CD4-positive, alpha-beta T cell treated with Interleukin-15 for 1 hour (primary cell): ENCODE results near the gene FAM210A.
"Not testable (repeated sequence)": the region's sequence is repeated elsewhere in the genome, so short reads cannot be mapped to it uniquely, and the experiment has no call there.

Experiments
- DNase-seq: peaks from one replicate; pipeline ENCODE4 v3.0.0-alpha.2; 2020

The FAM210A gene, protein sequence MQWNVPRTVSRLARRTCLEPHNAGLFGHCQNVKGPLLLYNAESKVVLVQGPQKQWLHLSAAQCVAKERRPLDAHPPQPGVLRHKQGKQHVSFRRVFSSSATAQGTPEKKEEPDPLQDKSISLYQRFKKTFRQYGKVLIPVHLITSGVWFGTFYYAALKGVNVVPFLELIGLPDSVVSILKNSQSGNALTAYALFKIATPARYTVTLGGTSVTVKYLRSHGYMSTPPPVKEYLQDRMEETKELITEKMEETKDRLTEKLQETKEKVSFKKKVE

GRCh38 chr18:13726232-13726971 lies at the start of gene FAM210A, which contains the start of gene RNMT:
Gene FAM210A, minus strand, starts transcription at chr18:13726558. Its CDS starts 44,481 bp downstream, at chr18:13682077.
Gene RNMT, plus strand, starts transcription at chr18:13726673. Its CDS starts 4,845 bp downstream, at chr18:13731518.
- DNase-seq: peak; percentile 94

DNA sequence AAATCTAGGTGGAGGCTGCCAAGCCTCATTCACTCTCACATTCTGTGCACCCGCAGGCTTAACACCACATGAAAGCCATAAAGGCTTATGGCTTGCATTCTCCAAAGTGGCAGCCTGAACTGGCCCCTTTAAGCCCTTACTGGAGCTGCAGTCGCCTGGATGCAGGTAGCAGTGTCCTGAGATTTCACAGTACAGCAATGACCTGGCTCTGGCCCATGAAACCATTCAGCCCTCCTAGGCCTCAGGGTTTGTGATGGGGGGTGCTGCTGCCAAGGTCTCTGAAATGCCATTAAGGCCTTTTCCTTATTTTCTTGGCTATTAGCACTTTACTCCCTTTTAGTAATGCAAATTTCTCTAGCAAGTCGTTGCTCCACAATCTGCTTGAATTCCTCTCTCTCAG lies 48.7 kb upstream of the FAM210A start:
- no peak for DNase-seq

DNA sequence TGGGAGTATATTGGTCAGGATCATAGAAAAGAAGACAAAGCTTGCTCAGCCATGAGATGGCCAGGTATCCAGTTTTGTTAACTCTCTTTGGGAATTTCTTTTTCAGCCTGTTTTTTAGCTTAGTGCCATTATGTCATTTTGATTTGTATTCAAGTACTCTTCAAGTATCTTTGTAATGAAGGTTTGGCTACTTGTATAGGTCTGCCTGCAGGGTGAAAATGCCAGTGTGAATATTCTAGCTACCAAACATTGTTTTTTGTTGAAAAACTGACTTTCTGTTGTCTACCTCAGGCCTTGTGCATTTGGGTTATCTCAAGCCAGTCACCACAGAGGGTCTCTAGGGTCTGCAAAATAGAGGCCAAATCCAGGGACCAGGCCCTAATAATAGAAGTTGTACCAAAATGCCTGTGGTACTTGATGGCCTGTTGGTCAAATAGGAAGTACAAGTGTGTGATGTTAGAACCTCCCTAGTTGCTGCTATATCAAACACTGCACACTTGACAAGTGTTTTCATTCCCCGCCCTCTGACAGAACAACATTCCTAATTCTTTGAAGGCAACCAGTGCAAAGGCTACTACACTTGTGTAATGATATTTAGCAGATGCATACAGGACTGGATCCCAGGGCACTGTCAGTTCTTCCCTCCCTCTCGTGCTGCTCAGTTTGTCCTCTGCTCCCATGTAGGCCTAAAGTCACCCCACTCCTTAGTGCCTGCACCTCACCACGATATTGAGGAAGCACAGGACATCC lies 36.5 kb upstream of the FAM210A start:
- no peak for DNase-seq

GRCh38 chr18:13760047-13760446 lies 33.7 kb upstream of the FAM210A start:
- no peak for DNase-seq

DNA sequence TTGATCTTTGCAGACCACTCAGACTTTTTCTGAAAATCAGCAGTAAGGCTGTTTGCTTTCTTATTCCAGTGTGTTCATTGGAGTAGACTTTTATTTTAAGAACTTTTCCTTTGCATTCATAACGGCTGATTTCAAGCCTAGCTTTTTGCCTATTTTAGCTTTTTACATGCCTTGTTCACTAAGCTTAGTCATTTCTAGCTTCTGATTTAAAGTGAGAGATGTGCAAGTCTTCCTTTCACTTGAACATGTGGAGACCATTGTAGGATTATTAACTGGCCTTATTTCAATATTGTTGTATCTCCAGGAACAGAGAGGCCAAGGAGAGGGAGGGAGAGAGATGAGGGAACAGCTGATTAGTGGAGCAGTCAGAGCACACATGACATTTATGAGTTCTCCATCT lies 32.3 kb upstream of the FAM210A start:
- DNase-seq: no peak

DNA sequence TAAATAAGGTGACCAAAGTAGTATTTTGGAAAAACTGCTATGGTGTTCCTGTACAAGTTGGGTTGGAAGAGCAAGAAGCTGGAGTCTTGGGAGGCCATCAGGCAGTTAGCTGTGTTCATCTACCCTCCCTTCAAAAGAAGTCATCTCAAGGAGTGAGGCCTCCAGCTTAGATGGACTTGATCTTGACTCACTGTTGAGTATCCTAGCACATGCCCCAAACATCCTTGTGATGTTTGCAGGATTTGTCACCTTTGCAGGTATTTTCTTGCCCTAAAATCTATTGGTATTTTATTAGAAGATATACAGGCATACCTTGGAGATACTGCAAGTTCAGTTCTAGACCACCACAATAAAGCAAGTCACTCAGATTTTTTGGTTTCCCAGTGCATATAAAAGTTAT lies 30.3 kb upstream of the FAM210A start:
- no peak for DNase-seq

DNA sequence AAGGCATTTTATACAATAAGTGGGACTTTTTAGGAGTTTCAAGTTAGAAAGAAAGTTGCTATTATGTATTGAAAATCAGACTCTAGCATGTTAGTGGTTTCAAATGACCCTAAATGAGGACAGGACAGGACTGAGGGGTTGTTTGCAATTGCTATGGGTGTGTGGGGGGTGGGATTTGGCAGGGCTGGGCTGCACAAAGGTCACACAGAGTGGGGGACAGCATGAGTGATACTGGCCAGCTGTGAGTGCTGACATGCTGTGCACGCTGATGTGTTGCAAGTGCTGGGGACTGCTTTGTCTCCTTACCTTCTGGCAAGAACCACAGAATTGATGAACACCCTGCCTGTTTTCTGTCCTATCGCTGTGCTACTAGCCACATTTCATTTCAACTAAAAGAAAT lies 29.9 kb upstream of the FAM210A start:
- DNase-seq: no peak

GRCh38 chr18:13751599-13751998 lies 25.2 kb upstream of the FAM210A start:
- DNase-seq: not testable (repeated sequence)

- DNase-seq: no peak
Measured at GRCh38 chr18:13746633-13747032, 20.3 kb upstream of the FAM210A start.

- no peak for DNase-seq
Measured at GRCh38 chr18:13745696-13746095, 19.3 kb upstream of the FAM210A start.

DNA sequence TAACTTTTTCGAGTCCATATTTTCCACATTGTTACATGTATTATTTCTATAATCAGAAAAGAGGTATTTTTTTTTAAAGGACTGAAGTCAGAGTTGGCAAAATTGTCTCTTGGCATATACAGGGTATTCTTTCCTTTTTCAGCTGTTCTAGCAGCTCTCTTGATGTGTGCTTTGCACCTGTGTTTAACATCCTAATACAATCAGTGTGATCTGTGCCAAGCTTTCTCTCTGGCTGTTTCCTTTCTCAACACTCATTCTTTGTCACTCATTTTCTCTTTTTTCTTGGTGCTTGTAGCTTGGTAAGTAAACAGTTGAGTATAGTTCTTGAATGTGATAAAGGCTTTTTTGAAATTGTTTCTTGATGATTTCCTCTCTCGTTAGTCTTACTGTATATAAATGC lies 9.3 kb upstream of the FAM210A start:
- no peak for DNase-seq

GRCh38 chr18:13730481-13730880 lies 4.1 kb upstream of the FAM210A start:
- no peak for DNase-seq

DNA sequence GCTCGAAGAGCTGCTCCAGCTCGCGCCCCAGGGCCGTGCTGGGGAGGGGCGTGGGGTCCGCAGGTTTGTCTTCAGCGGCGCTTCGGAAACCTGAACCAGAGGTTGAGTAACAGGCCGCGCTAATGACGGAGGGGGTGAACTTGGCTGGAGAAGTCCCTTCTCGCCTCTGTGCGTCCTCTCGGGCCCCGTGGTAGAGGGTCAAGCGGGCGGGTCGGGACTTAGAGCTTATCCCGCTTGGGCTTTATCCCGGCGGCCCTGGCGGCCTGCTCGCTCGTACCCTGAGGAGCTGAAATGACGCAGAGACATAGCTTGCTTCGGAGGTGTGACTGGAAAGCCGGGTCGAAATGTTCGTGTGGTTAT lies 594 bp upstream of the FAM210A start:
- DNase-seq: no peak

DNA sequence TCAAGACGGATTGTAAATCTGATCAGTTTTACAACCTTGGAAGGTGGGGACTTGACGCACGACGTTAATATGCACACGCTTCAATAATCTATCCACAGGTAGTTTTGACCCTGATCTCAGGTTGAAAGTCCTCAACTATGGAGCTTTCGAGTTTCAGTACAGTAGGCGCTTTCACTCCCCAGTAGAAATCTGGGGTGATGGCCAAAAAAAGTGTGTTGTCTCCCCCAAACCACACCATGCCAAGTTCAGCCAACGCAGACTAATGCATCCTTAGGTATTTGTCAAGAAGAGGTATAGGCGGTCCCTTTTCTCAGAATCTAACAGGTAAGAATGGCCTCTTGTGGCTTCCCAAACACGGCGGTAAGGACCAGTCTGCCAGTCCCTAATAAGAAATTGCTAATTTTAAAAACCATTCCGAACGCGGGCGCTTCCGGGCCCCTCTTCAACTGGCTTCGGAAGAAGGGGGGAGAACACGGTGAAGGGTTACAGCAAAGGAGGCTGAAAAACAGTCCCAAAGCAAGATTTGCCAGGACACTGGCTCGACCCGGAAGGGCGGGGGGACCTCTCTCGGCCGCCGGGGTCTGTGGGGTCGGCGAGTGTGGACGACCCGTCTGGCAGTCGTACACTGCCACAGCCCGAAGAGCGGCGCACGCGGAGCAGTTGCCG lies 659 bp downstream of the FAM210A start:
- no peak for DNase-seq

- no peak for DNase-seq
Measured at GRCh38 chr18:13720847-13721246, 5.5 kb downstream of the FAM210A start.

DNA sequence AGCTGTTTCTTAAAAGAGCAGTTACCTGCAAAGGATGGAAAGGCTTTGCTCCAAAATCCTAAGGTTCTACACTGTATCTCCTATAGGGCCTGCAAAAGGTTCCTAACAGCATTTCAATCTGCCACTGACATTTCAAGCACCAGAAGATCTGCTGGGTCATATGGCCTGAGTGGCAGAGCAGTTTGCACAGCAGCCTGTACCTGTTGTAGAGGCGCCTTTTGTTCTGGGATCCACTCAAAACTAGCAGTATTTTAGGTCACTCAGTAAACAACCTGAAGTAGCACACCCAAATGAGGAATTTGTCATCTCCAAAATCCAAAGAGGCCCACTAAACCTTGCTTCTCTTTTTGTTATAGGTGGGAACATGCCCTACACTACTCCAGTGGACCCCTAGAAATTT lies 6.2 kb downstream of the FAM210A start:
- no peak for DNase-seq

DNA sequence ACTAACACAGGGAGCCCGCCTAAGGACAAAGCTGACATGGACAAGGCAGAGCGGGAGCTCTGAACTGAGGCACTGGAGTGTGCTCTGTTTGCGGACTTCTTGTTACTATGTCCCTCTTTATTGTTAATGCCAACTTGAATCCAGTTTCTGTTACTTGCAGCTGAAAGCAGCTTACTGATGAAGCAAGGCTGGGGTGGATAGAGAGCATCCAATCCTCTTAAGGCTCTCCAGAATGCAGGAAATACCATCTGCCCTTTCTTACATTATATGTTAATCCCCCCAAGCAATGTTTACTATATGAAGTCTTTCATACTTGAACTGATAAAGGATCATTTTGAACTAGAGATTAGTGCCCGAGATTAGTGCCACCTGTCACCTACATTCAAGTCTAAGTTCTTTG lies 9.4 kb downstream of the FAM210A start:
- no peak for DNase-seq

DNA sequence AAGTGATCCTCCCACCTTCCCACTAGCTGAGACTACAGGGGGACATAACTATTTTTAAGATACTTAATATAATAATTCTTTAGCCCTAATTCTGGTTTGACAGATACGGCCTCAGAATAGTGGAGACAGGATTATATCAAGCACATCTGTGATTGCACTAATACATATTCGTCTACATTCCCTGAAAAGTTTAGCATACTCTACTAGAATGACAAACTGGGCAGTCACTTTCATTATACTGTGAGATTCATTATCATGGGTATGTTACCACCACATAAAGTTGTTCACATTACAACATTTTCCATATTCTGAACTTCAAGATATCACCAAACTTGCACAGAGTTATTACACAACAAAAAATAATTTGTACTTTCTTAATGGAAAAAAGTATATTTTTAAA lies 11.0 kb downstream of the FAM210A start:
- DNase-seq: no peak

GRCh38 chr18:13713455-13714055 lies 12.8 kb downstream of the FAM210A start:
- no peak for DNase-seq

- DNase-seq: no peak
Measured at GRCh38 chr18:13712400-13713131, 13.8 kb downstream of the FAM210A start.

DNA sequence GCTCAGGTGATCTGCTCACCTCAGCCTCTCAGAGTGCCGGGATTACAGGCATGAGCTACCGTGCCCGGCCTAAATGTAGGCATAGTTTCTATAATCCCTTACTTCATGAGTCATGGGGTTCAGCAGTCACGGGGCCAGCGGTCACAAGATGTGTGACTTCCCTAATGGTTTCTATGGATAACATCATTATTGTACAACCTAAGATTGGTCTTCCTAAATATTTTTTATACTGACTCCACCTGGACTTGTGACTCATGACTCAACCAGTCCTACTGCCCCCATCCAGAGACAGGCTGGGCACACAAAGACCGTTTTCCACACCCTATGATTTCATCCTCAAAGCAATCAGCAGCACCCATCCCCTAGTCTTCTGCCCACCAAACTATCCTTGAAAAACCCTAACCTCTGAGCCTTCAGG lies 15.9 kb downstream of the FAM210A start:
- no peak for DNase-seq

GRCh38 chr18:13703899-13704298 lies 22.5 kb downstream of the FAM210A start:
- DNase-seq: no peak
